HG03558 (cell line): Measurements from ENCODE around the gene DRP2.
"Not testable (repeated sequence)": the region's sequence is repeated elsewhere in the genome, so short reads cannot be mapped to it uniquely, and the experiment has no call there.

Experiments
- ATAC-seq: cut with Tn5 transposase; IDR thresholded peaks from one replicate; pipeline ENCODE4 v1.9.1; 2021; ENCODE audit warnings: moderate number of reproducible peaks; ENCODE audit not compliant: unreplicated experiment; ENCODE audit errors: extremely low read depth

Gene DRP2

DNA sequence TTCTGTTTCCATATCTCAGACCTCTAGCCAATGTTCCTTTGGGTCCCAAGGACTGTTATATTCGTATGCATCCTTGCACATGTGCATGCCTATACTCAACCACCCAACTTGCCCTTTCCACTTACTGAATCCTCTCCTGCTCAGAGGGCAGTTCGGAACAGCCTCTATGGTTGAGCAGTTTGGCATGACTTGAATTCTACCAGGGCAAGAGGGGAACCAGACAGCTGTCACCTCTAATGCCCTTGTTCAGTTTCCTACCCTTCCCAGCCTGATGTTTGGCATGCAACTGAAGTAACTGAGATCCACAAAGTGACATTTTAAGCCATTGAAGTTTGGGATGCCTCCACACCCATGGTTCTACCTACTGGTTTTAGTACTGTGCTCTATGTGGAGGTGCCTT, 17.5 kb downstream of the DRP2 start:
- no peak for ATAC-seq

DNA sequence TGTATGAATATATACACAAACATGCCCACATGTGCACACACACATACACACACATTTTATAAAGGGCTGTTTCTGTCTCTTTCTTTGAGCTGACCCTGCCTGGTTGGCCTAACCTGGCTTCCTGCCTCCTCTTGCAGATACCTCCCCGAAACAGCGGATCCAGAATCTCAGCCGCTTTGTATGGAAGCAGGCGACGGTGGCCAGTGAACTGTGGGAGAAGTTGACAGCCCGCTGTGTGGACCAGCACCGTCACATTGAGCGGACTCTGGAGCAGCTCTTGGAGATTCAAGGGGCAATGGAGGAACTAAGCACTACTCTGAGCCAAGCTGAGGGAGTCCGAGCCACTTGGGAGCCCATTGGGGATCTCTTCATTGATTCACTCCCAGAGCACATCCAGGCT, 21.9 kb downstream of the DRP2 start:
- ATAC-seq = no peak

DNA sequence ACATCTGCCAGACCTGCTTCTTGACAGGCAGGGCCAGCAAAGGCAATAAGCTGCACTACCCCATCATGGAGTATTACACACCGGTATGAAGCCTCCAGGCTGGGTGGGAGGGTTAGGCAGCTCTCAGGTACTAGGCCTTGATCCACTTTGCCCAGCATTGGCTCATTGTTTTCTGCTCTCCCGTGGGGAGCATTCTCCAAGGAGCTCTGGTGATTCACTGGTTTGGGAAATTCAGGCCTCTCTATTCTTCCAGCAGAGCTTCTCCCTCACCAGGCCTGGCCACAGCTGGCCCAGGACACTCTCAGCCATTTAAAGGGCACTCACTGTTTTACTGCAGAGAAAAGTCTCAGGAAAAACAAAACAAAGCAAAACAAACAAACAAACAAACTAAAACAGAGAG, 33.0 kb downstream of the DRP2 start:
- ATAC-seq = no peak

DNA sequence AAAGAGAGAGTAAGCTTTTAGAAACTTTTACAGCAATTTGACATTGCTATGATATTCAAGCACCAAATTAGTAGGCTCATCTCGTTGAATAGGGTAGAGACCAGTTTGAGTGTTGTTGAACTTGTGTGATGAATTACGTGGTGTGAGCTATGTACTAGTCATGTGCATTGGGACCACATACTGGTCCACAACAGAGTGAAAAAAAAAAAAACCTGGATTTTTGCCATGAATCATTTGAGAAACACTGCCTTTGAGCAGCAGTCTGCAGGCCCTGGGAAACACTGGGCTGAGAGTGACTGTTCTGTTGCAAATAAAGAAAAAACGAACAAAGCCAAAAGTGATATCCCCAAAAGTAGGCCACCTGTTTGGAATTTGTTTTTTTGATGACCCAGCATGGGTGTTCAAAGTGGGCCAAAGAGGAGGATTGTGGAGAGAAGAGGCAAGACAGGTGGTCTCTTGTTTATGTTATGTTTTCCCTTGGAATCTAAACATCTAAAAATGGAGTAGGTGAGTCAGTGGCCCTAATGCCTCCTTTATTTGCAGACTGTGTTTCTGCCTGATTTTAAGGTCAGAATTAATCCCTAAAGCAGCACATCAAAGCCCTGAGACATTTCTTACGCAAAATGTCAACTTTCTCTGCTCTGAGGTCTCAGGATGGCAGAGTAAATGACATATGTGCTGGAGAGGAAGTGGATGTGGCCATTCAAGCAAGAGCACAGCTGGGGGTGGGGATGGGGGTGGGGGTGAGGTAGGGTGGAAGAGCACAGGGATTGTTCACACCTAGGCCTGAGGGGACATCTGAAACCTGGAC, 38.1 kb downstream of the DRP2 start:
- ATAC-seq = no peak

DNA sequence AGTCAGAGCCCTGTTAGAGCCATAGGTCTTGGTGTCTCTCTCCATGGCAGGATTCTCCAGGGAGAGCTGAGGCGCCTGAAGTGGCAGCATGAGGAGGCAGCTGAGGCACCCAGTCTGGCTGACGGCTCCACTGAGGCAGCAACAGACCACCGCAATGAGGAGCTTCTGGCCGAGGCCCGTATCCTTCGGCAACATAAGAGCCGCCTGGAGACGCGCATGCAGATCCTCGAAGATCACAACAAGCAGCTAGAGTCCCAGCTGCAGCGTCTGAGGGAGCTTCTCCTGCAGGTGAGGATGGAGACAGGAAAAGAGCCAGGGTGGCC, 38.6 kb downstream of the DRP2 start:
- no peak for ATAC-seq

DNA sequence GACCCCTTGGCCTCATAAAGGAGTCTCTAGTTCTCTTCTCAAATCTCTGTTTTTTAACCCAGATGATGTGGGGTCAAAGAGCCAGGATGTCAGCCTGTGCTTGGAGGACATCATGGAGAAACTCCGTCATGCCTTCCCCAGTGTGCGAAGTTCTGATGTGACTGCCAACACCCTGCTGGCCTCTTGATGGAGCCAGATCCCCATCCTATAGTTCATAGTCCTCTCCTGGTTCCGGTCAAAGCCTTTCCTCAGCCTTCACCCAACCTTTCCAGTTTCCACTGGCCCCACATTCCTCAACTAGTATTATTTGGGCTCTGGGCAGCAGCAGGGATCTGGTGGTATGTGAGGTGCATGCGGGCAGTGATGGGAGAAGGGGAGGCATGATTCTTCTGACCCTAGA, 40.8 kb downstream of the DRP2 start:
- no peak for ATAC-seq

DNA sequence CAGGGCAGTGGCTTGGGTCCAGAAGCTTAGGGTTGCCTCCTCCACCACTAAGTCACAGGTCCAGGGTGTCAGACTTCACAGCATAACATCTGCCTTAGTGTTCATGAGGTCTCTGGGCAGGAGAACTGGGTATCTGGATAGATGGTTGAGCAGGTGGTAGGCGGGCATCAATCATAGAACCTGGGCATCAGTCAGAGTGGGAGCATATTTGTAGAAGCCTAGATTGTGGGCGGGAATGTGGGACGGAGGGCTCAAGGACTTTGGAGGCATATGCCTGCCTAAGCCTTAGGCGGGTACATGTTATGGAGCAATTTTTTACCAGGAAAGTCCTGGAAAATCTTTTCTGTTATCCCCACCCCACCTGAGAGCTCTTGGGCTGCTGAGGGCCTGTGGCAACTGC, 43.0 kb downstream of the DRP2 start:
- ATAC-seq = no peak

DNA sequence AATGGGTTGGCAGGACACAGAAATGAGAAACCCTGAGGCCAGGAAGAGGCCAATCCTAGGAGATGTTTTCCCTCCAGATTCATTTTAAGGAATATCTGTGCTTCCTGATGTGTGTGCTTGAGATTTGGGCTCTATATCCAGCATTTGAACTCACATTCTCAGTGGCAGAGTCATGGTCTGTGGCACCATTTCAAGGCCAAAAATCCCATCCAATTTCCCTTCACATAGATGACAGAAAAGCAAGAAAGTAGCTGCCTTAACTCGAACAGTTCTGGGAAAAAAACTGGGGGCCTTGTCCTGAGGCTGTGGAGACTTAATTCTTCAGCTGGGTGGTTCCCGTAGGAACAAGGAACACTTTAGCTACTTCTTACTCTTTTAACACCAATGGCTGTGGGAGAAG, 44.2 kb downstream of the DRP2 start:
- ATAC-seq = no peak

DNA sequence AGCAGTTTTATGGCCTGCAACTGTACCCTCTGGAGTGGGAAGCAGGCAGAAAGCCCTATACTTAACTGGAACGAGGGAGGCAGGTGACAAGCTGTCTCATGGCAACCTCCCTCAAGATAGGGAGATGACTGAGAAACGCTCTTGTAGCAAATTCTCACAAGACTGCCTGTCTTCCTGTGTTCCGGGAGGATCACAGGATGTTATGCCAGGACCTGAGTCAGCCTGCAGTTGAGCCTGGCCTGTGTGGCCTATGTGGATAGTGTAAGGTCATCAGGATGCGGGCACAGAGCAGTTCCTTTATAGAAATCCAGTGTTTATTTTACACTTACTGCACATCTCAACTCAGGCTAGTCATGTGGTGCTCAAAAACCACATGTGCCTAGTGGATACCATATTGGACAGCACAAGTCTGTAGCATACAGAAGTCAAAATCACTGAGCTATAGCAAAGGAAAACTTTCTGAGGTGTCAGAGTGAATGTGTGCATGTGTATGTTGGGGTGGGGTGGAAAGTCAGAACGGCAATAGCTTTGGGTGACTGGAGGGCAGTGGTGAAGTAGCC, 46.4 kb downstream of the DRP2 start:
- ATAC-seq = no peak

DNA sequence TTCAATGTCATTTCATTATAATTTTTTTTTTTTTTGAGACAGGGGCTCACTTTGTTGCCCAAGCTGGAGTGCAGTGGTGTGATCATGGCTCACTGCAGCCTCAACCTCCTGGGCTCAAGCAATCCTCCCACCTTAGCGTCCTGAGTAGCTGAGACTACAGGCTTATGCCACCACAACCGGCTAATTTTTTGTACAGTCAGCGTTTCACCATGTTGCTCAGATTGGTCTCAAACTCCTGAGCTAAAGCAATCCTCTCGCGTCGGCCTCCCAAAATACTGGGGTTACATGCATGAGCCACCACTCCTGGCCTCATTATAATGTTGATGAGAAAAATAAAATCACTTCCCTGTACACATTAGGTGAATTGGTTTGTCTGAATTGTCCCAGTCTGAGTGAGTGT, 54.6 kb downstream of the DRP2 start:
- no peak for ATAC-seq

DNA sequence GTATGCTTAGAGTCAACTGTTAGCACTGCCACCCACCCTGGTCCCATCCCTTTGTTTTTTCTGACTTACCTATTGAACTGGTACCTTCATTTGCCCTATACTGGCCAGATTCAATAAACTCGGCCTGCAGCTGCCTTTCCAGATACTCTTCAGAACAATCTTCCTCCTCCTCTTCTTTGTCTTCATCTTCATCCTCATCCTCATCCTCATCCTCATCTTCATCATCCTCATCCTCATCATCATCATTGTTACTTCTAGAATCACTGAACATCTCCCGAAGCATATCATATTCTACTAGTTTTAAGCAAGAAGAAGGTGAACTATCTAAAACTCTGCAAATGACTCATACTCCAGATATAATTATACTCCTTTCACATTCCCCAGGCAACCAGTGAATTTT, 56.7 kb downstream of the DRP2 start:
- no peak for ATAC-seq

DNA sequence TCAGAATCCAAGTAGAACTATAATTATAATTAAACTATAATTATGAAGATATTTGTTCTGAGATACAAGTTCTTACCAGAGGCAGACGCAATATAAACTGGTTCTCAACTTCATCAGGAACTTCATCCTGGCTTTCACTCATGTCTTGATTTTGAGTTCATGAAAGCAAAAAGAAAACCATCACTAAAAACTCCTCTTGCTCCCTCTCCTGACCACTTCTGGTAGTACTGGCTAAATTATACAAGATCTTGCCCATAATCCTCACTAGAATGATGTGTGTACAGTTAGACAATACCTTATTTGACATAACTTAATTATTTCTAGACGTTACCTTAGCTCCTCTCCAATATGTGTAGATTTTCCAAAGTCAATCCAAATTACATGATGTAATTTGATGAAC, 67.8 kb downstream of the DRP2 start:
- ATAC-seq = no peak

DNA sequence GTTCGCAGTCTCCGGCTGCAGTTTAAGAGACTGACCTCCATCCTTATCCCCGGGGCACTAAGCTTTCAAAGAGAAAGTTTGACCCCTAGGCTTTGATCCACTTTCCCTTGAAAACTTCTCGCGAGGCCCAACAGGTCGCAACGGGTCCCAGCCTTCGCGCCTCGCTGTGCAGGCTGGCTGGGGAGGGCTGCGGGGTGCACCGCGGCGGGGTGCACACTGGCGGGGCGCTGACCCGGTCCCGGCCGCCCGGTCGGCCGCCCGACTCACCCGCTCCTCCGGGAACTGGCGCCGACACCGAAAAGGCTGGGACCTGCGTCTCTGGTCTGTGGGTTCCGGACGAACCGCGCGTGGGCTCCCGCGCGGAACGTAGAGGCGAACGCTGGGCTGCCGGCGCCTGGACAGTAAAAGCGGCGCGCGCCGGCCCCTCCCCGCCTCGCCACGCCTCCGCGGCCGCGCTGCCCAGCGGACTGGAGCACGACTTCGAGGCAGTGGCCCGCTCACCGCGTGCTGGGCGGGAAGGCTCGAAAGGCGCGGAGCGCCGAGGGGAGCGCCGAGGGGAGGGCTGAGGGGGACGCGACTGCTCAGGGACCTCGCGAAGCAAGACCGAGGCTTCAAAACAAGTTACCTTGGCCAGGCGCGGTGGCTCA, 71.5 kb downstream of the DRP2 start, which contains the start of gene TAF7L:
Gene TAF7L (minus strand): TSS at position 378 of the 647 bp plus-strand sequence. CDS start 3,791 bp downstream, outside the sequence.
- ATAC-seq = no peak

DNA sequence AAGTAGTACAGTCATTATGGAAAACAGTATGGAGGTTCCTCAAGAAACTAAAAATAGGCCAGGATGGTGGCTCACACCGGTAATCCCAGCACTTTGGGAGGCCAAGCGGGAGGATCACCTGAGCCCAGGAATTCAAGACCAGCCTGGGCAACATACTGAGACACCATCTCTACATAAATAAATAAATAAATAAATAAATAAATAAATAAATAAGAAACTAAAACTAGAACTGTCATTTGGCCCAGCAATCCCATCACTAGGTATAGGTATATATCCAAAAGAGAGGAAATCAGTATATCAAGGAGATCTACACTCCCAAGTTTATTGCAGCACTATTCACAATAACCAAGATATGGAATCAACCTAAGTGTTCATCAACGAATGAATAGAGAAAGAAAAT, 76.0 kb downstream of the DRP2 start:
- ATAC-seq = not testable (repeated sequence)

DNA sequence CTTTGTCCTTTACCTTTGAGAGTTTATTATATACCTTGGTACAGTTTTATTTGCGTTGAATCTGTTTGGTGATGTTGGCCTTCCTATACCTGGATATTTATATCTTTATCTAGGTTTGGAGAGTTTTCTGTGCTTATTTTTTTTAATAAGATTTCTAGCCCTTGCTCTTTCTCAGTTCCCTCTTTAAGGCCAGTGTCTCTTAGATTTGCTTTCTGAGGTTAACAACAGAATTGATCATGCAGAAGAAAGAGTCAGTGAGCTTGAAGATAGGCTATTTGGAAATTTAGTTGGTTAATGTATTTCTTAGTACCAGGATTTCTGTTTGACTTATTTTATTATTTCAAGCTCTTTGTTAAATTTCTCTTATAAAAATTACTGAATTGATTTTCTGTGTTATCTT, 84.2 kb downstream of the DRP2 start:
- no peak for ATAC-seq
